ENCODE measurements around the gene VENTX.

- TF ChIP-seq CTCF (IDR thresholded peaks at IDR 0.05): no peak
- TF ChIP-seq POLR2A (IDR thresholded peaks at IDR 0.05; ENCODE audit: low read depth): no peak
- no peak for TF ChIP-seq POLR2AphosphoS5 (IDR thresholded peaks at IDR 0.05)
- TF ChIP-seq EP300 (IDR thresholded peaks at IDR 0.05): no peak
Observed at GRCh38 chr10:133276435-133277201, 39.0 kb downstream of the VENTX start, which contains the start of gene ADAM8.
